H7 (cell line): Measurements from ENCODE around the gene PRM3. TPM values are rescaled to one million over a fixed set of nuclear protein-coding genes. Genes with fewer than 3 reads are reported as not detected.
A peak's percentile ranks its signal among the peaks of the same experiment; 100 is the strongest.
"Not testable (repeated sequence)": the region's sequence is repeated elsewhere in the genome, so short reads cannot be mapped to it uniquely, and the experiment has no call there.

ENCODE experiments used
- DNase-seq: peaks from one replicate; pipeline ENCODE4 v3.0.0; 2012
- H3K27me3 ChIP-seq: 2 replicates; pipeline ENCODE4 v1.6.0; 2011; ENCODE audit warnings: mild to moderate bottlenecking, low read length; ENCODE audit not compliant: control insufficient read depth, insufficient read depth
- H3K36me3 ChIP-seq: replicated peaks from 2 replicates; pipeline ENCODE4 v1.5.1; 2011; ENCODE audit warnings: low read length; ENCODE audit not compliant: control insufficient read depth, insufficient read depth
- H3K4me3 ChIP-seq: 2 replicates; pipeline ENCODE4 v1.5.1; 2011; ENCODE audit warnings: low read depth, mild to moderate bottlenecking, control low read depth, low read length, moderate library complexity; ENCODE audit not compliant: insufficient read depth
- total RNA-seq: library from RNA; depleted of rRNA; stranded (reverse); fragments of >200 nt; shearing (Covaris generic); gene quantifications from 2 replicates; pipeline ENCODE4 v1.2.3, GENCODE V29; 2014

PRM3 gene
- total RNA-seq, 1 experiment from 2014 or later: not detected

- H3K4me3 ChIP-seq: no peak overlapping the region
Observed at GRCh38 chr16:11297492-11298142, 24.2 kb upstream of the PRM3 start.

GRCh38 chr16:11296706-11297491 is 23.5 kb upstream of the PRM3 start:
- H3K27me3 ChIP-seq: no peaks in the 10 kb centered on the region
- no peak for DNase-seq
- no peak overlapping the region for H3K4me3 ChIP-seq
- H3K36me3 ChIP-seq: no peaks in the 10 kb centered on the region

More at GRCh38 chr16:11297492-11298142, 24.2 kb upstream of the PRM3 start:
- Histone ChIP-seq H3K27me3 (no peaks in the 10 kb centered on the region), H3K36me3 (no peaks in the 10 kb centered on the region)
- peak; percentile 85 for DNase-seq

- no peak for DNase-seq
- Histone ChIP-seq H3K4me3 (no peak overlapping the region), H3K27me3 (no peaks in the 10 kb centered on the region), H3K36me3 (no peaks in the 10 kb centered on the region)
Observed at GRCh38 chr16:11296351-11296705, 22.9 kb upstream of the PRM3 start.

GRCh38 chr16:11295672-11296071 is 22.2 kb upstream of the PRM3 start:
- no peak overlapping the region for H3K4me3 ChIP-seq
- H3K36me3 ChIP-seq: no peaks in the 10 kb centered on the region
- H3K27me3 ChIP-seq: no peaks in the 10 kb centered on the region
- DNase-seq: no peak

GRCh38 chr16:11292076-11292748 is 18.8 kb upstream of the PRM3 start:
- Histone ChIP-seq H3K4me3 (no peak overlapping the region), H3K36me3 (no peaks in the 10 kb centered on the region), H3K27me3 (no peaks in the 10 kb centered on the region)
- DNase-seq: no peak

GRCh38 chr16:11291091-11291703 is 17.8 kb upstream of the PRM3 start:
- no peaks in the 10 kb centered on the region for H3K36me3 ChIP-seq
- H3K4me3 ChIP-seq: no peak overlapping the region
- peak; percentile 61 for DNase-seq
- no peaks in the 10 kb centered on the region for H3K27me3 ChIP-seq

- no peaks in the 10 kb centered on the region for H3K27me3 ChIP-seq
- H3K4me3 ChIP-seq: no peak overlapping the region
- no peak for DNase-seq
- H3K36me3 ChIP-seq: no peaks in the 10 kb centered on the region
Observed at GRCh38 chr16:11290102-11290893, 16.9 kb upstream of the PRM3 start.

GRCh38 chr16:11289696-11290095 is 16.3 kb upstream of the PRM3 start:
- H3K4me3 ChIP-seq, DNase-seq, H3K36me3 ChIP-seq, H3K27me3 ChIP-seq: not testable (repeated sequence)

- Histone ChIP-seq H3K27me3 (no peaks in the 10 kb centered on the region), H3K4me3 (no peak overlapping the region), H3K36me3 (no peaks in the 10 kb centered on the region)
- no peak for DNase-seq
Observed at GRCh38 chr16:11289202-11289601, 15.8 kb upstream of the PRM3 start.

GRCh38 chr16:11285842-11286241 is 12.4 kb upstream of the PRM3 start:
- no peaks in the 10 kb centered on the region for H3K36me3 ChIP-seq
- no peaks in the 10 kb centered on the region for H3K27me3 ChIP-seq
- DNase-seq: no peak
- H3K4me3 ChIP-seq: no peak overlapping the region

GRCh38 chr16:11283820-11284248 is 10.4 kb upstream of the PRM3 start:
- H3K27me3 ChIP-seq: no peaks in the 10 kb centered on the region
- DNase-seq: no peak
- H3K36me3 ChIP-seq: no peaks in the 10 kb centered on the region

GRCh38 chr16:11280616-11281522 is 7.4 kb upstream of the PRM3 start, which contains the start of gene PRM1:
TSS of gene PRM1 (minus strand) at chr16:11281330. CDS start at chr16:11281238, 92 bp downstream.
- peak; percentile 53 for DNase-seq
- Histone ChIP-seq H3K27me3 (no peaks in the 10 kb centered on the region), H3K36me3 (no peaks in the 10 kb centered on the region), H3K4me3 (no peak within 1 kb of the TSS)

More at GRCh38 chr16:11283820-11284248, 10.4 kb upstream of the PRM3 start:
- H3K4me3 ChIP-seq: no peak overlapping the region
